Mucosa of descending colon (tissue), 3 donors: ENCODE data around the gene TGFBI. TPM values are rescaled to one million over a fixed set of nuclear protein-coding genes. Genes with fewer than 3 reads are reported as not detected.

Source experiments
- ATAC-seq: fragments of 200-7000 bp; cut with Tn5 transposase; one replicate; pipeline ENCODE4 v1.9.1; 2020; ENCODE audit warnings: mild to moderate bottlenecking, moderate library complexity
- DNase-seq, 3 donors: peaks; one replicate each; pipeline ENCODE4 v3.0.0-alpha.2; 2020
- H3K36me3 ChIP-seq: fragments of 200-600 bp; one replicate; pipeline ENCODE4 v1.8.0; 2021; ENCODE audit warnings: low read depth, mild to moderate bottlenecking
- H3K4me1 ChIP-seq: fragments of 200-600 bp; one replicate; pipeline ENCODE4 v1.8.0; 2021; ENCODE audit warnings: low read depth, mild to moderate bottlenecking
- H3K4me3 ChIP-seq: fragments of 200-600 bp; one replicate; pipeline ENCODE4 v1.8.0; 2021; ENCODE audit warnings: mild to moderate bottlenecking
- H3K9me3 ChIP-seq: fragments of 200-600 bp; one replicate; pipeline ENCODE4 v1.8.0; 2021; ENCODE audit warnings: mild to moderate bottlenecking
- CTCF ChIP-seq: fragments of 200-600 bp; IDR thresholded peaks from one replicate; pipeline ENCODE4 v1.8.0; 2022; ENCODE audit warnings: antibody characterized with exemption, mild to moderate bottlenecking
- intact Hi-C, 2 donors: fragments of 100-400 bp; cut with DNase I in 1 of 2; cut with micrococcal nuclease in 1 of 2; formaldehyde crosslinking; loops; one replicate each; pipeline versions ENCODE4 v1.11.0 to v1.11.1; 2022; cut with DNase I, micrococcal nuclease
- long read RNA-seq, 2 donors: library from polyadenylated mRNA; unstranded; transcript quantifications; one replicate each; pipeline ENCODE4 v2.0.0, GENCODE V29; 2019 to 2021
- total RNA-seq, 3 donors: library from RNA; stranded (reverse); fragmentation: NEBNext Ultra II Directional in 2 of 3; extraction: Animal tissue kit (Norgen Biotek cat#: 25700) in 2 of 3; gene quantifications; one replicate each; pipeline versions ENCODE4 v1.2.1 to v1.2.4, GENCODE V29; 2021 to 2023
- donor health status: DM: no; HTN: no; CAD: no; lungs with moderate emphysema.
- donor health status: DM: no; HTN: no; CAD: no.
- donor health status: DM: no; HTN: yes; CAD: no.

Gene TGFBI
- total RNA-seq, result 10 to 100 TPM; 26.8 to 77.1 (median 47.0) TPM
- long read RNA-seq, donor 1, transcript TGFBI-201 (17 exons, 2,804 nt), result major isoform, 33 of 60 reads
- long read RNA-seq, donor 1, partial matches to known transcripts, result 15 of 60 reads
- long read RNA-seq, donor 1, other reads (novel, unspliced or antisense), result 12 of 60 reads
- long read RNA-seq, donor 2, transcript TGFBI-201 (17 exons, 2,804 nt), result major isoform, 9 of 19 reads
- long read RNA-seq, donor 2, partial matches to known transcripts, result 3 of 19 reads
- long read RNA-seq, donor 2, other reads (novel, unspliced or antisense), result 7 of 19 reads

- intact Hi-C loops, result no loop called here
- peak within 1 kb of the TSS; percentile 14 for H3K4me3 ChIP-seq
- DNase-seq (peak; percentile 73 to 83 (median 77)), ATAC-seq (peak; percentile 95)
- H3K9me3 ChIP-seq, result no peaks in the 10 kb centered on the region
- TF ChIP-seq CTCF, result no peak
- peaks cover 8% of the 10 kb centered on the region for H3K4me1 ChIP-seq
- no peaks in the 10 kb centered on the region for H3K36me3 ChIP-seq
Measured at GRCh38 chr5:136028782-136029742, at the start of gene TGFBI. Gene TGFBI (plus strand): TSS chr5:136028988. CDS start chr5:136029056, 68 bp downstream.

- TF ChIP-seq CTCF, result no peak
- DNase-seq (no peak), ATAC-seq (no peak)
- H3K36me3 ChIP-seq, result no peaks in the 10 kb centered on the region
- no peaks in the 10 kb centered on the region for H3K9me3 ChIP-seq
- no peak overlapping the region for H3K4me3 ChIP-seq
- H3K4me1 ChIP-seq, result no peaks in the 10 kb centered on the region
- intact Hi-C loops, result no loop called here
Measured at GRCh38 chr5:135978993-135979392, 49.8 kb upstream of the TGFBI start.

GRCh38 chr5:135979510-135979909 lies 49.3 kb upstream of the TGFBI start:
- intact Hi-C loops, result no loop called here
- Histone ChIP-seq H3K4me1 (no peaks in the 10 kb centered on the region), H3K36me3 (no peaks in the 10 kb centered on the region), H3K4me3 (no peak overlapping the region), H3K9me3 (no peaks in the 10 kb centered on the region)
- DNase-seq, result no peak
- TF ChIP-seq CTCF, result no peak
- ATAC-seq, result no peak

GRCh38 chr5:135980620-135981019 lies 48.2 kb upstream of the TGFBI start:
- no peaks in the 10 kb centered on the region for H3K4me1 ChIP-seq
- H3K36me3 ChIP-seq, result no peaks in the 10 kb centered on the region
- TF ChIP-seq CTCF, result no peak
- no peak overlapping the region for H3K4me3 ChIP-seq
- no peaks in the 10 kb centered on the region for H3K9me3 ChIP-seq
- no peak for DNase-seq
- no peak for ATAC-seq
- intact Hi-C loops, result no loop called here

- intact Hi-C loops, result no loop called here
- Histone ChIP-seq H3K9me3 (no peaks in the 10 kb centered on the region), H3K36me3 (no peaks in the 10 kb centered on the region), H3K4me3 (no peak overlapping the region), H3K4me1 (no peaks in the 10 kb centered on the region)
- TF ChIP-seq CTCF, result no peak
- DNase-seq (no peak), ATAC-seq (no peak)
Measured at GRCh38 chr5:135985951-135986350, 42.8 kb upstream of the TGFBI start.
